HG02938 (cell line): ENCODE results near the gene SAFB.
"Not testable (repeated sequence)": the region's sequence is repeated elsewhere in the genome, so short reads cannot be mapped to it uniquely, and the experiment has no call there.

Experiments used
- ATAC-seq: cut with Tn5 transposase; IDR thresholded peaks from one replicate; pipeline ENCODE4 v1.9.1; 2021; ENCODE audit warnings: mild to moderate bottlenecking, moderate library complexity; ENCODE audit not compliant: unreplicated experiment

Gene SAFB

DNA sequence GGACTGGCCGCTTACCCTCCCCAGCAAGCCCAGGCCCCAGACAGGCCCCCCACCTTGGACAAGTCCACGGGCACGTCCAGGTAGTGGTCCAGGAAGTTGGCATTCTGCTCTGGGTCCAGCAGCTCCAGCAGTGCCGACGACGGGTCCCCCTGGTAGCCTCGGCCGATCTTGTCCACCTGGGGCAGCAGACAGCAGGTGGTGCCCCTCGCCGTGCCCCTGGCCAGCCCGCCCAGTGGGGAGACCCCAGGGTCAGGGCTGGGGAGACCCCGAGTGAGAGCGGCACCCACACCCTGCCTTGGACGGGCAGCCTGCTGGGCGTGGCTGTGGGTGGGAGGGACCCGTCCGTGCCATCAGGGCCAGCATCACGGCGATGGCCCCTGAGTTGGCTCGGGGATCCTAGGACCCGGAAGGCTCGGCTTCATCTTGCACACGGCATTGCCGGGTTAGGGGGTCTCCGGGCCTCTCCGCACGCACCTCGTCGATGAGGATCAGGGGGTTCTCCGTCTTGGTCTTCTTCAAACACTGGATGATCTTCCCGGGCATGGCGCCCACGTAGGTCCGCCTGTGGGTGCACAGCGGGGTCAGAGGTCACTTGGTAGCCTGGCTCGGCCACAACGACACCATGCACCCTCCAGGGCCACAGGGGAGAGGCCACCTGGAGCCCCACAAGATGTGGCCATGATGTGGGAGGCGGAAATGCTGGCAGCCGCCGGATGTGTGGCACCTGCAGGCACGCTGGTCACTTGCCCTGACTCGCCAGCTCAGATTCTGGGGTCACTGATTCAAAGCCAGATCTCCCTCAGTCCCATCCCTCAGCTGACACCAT is 73.5 kb downstream of the SAFB start:
- no peak for ATAC-seq

DNA sequence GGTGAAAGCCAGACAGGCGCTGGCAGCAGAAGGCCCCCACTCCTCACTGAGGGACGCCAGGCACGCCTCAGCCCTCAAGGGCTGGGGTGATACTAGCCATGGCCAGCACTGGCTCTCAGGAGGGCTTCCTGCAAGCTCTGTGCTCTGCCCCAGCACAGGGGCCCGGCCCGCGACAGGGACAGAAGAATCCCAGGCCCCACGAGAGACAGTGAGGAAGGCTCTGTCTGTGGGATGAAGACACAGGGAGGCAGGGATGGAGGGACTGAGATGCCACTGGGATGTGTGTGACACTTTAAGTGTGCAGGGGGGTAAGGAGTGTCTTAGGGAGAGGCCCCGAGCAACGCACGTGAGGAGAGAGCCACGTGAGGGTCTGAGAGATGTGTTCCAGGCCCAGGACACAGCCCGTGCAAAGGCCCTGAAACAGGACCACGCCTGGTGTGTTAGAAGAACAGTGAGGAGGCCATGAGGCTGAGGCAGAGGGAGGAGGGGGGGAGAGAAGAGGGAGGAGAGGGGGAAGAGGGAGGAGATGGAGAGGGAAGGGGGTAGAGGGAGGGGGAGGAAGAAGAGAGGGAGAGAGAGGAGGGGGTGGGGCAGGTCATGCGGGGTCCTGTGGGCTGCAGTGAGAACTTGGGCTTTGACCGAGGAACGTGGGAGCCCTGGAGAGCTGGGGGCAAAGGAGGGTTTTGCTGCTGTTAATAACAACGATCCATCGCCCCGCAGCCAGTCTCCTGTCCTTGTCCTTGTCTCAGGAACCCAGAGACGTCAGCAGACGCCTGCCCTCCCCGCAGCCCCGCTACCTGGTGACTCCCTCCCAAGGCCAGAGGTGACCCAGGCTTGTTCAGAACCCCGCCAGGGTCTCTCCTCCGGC is 74.4 kb downstream of the SAFB start:
- ATAC-seq: no peak

DNA sequence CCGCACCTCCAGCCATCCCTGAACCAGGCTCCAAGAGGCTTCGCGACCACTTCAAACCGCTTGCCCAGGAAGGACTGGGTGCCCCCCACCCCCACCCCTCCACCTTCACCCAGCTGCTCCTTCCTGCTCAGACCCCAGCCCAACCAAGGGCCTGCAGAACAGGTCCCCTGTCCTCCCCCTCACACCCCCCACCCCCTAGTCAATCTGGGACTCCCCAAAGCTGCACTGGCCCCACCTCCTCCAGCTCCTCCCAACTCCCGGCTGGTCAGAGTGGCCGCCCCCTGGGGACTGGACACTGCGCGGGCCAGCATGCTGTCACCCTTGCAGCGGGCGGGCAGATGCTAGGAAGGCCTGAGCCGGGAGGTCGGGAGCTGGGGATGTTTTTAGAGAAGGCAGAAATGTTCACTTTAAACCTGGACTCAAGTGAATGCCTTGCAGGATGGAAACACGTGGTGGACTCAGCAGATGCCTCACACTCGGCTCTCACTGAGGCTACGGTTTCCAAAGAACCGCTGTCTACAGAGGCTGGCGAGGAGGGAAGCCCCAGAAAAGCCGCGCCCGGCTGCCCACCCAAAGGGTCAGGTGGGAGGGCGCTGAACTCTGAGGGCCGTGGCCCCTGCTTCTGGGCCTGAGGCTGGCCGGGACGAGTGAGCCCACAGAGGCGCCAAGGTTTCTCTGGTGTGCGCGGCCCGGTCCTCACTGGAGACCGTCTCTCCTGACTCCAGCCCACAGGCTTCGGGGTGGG is 75.2 kb downstream of the SAFB start:
- no peak for ATAC-seq

DNA sequence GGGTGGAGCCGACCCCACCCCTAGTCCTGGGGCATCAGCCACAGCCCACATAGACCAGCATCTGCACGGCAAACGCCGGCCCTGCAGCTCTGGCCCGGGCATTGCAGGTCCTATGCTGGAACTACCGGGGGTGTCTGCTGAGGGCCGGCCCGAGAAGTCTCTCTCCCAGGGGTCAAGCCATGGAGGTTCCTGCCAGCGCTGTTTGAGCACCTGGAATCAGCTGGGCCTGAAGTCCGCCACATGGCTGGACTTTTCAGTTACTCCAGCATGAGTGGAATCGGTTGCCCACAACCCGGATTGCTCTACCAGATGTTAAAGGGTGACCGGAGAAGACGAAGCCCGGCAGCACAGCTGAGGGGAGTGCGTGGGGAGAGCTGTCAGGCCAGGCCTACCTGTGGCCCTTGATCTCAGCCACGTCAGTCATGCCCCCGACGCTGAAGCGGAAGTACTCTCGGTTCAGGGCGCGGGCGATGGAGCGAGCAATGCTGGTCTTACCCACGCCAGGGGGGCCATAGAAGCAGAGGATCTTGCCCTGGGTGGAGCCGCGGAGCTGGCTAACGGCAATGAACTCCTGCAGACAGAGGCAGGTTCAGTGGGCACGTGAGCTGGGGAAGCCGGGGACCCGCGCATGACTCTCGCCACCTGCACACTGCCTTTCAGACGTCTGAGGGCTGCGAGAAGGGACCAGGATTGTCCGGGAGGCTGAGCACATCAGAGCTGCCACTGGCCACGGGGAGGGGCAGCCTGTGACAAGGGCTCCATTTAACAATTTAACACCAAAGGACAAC is 75.9 kb downstream of the SAFB start:
- ATAC-seq: no peak

DNA sequence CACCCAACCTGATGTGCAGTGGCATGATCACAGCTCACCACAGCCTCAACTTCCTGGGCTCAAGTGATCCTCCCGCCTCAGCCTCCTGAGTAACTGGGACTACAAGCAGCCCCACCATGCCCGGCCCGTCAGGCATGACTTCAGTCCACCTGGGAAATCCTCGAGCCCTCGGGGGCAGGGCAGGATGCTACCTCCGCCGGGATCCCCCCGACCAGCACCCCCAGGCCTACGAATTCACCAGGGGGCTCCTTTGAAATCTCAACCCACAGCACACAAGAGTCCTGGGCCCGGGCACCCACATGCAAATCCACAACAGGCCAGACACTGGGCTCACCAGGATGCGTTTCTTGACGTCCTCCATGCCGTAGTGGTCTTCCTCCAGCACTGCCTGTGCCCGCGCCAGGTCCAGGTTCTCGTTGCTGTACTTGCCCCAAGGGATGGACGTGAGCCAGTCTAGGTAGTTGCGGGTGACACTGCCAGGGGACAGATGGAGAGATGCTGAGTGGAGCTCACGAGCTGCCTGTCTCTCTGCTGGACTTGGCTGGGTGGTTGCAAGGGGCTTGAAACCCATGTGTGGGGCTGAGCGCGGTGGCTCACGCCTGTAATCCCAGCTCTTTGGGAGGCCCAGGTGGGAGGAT is 77.7 kb downstream of the SAFB start:
- no peak for ATAC-seq

DNA sequence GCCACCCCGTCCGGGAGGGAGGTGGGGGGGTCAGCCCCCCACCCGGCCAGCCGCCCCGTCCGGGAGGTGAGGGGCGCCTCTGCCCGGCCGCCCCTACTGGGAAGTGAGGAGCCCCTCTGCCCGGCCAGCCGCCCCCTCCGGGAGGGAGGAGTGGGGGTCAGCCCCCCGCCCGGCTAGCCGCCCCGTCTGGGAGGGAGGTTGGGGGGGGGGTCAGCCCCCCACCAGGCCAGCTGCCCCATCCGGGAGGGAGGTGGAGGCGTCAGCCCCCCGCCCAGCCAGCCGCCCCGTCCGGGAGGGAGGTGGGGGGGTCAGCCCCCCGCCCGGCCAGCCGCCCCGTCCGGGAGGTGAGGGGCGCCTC is 79.1 kb downstream of the SAFB start:
- ATAC-seq: not testable (repeated sequence)

DNA sequence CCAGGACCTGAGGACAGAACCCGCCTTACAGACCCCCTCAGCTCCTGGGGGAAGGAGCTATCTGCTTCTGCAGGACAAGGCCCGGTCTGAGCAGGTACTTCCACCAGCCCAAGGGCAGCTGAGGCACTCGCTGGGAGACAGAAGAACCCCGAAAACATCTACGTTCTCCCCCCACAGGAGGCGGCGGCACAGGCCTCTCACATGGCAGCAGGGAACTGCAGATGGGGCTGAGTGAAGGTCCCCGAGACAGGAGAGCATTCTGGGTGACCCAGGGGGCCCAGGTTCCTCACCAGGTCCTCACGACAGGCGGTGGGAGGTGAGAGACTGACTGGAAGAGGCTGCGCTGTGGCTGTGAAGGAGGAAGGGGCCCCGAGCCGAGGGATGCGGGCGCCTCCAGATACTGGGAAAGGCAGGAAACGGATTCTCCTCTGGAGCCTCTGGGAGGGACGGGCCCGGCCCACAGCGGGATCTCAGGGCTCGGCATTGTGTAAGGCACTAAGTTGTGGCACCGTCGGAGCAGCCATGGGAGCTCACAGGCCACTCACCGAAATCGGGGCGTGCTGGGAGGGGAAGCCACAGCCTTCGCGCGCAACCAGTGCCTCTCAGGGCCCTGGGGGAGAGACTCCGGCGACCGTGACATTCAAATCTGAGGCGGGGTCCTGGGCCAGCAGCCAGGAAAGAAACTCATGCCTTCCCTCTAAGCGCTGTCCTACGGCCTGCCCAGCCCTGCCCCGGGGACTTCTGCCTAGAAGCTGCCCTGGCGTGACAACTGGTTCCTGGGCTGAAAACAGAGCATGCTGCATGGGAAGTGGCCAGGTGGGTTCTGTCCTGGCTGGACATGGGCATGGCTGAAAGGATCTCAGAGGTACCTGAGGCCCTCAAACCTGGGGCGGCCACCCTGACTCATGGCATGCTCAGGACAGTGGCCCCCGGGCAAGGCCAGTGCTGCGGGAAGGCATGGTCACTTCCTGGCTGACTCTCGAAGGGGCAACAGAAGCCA is 81.2 kb downstream of the SAFB start:
- no peak for ATAC-seq

DNA sequence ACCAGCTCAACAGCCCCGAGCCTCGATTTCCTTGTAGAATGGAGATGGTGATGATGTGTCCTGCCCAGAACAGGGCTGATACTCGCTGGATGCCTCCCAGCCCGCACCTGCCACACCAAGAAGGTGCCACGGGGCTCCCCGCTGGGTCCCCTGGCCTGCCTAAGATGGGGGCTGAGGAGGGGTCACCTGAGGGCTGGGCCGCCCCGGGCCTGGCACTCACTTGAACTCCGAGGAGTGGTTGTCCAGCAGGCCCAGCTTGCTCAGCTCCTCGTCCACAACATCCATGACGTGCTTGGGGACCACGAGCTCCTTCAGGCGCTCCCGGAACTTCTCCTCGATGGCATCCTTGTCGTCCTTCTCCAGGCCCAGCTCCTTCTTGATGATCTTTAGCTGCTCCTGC is 82.7 kb downstream of the SAFB start:
- no peak for ATAC-seq

DNA sequence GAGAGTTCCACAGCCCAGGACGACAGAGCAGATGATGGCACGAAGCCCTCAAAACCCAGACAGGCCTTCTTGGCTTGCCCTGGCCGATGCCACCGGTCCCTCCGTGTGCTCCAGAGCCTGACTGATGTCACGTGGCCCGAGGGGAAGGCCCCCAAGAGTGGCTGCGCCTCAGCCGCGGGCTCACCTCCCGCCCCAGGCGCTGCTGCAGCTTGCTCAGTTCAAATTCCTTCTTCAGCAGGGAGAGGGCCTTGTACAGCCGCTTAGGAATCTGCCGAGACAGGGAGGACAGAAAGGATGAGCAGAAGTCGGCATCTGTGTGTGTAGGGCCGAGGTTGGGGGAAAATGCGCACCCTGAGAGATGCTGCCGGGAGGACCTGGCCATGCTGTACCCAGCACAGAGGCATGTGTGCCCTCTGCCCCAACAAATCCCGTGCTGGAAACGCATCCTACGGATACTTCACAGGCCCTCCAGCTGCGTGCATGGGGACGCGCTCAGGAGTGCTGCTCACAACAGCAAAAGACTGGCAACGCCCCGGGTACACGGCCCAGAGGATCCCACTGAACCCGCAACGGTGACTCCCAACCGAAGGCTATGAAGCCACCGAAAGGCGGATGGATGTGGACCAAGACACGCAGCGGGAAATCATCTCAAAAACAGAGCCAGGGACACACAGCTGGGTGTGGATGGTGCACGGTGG is 84.1 kb downstream of the SAFB start:
- ATAC-seq: no peak

DNA sequence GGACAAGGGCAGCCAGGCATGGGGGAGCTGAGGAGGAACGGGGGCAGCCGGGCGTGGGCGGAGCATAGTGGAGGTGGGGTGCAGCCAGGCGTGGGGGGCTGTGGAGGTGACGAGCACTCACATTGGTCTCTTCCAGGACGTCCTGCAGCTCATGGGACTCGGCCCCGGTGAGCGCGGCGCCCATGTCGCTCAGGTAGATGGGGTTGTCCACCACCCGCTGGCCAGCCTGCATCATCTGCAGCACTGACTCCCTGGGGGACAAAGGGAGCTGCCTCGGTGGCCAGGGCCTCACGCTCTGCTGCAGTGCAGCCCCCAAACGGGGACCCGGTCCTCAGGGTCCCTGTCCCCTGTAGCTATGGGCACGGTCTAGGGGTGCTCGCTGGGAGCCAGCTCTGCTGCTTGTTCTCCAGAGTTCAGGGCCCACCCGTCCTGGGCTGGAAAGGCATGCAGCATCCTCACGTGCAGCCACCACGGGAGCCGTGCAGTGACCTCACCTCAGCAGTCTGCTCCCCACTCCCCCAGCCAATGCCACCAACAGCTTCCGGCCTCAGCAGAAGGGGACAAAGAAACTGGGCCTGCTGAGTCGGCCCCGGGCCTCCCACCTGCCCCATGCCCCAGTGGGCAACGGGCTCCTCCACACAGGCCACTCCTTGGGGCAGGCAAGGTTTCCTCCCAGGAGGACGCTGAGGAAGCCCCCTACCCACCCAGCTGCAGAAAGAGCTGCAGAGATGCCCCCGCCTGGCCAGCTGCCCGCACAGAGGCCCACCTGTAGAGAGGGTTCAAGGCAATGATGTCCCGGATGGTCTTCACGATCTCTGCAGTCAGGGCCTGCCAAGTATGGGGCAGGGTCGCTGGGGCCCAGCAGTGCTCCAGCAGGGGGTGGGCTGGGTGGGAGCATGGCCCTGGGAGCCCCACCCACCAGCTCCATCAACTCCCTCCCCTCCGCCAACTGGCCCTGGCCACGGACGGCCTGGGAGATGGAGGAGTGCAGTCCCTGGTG is 85.0 kb downstream of the SAFB start:
- ATAC-seq: no peak

DNA sequence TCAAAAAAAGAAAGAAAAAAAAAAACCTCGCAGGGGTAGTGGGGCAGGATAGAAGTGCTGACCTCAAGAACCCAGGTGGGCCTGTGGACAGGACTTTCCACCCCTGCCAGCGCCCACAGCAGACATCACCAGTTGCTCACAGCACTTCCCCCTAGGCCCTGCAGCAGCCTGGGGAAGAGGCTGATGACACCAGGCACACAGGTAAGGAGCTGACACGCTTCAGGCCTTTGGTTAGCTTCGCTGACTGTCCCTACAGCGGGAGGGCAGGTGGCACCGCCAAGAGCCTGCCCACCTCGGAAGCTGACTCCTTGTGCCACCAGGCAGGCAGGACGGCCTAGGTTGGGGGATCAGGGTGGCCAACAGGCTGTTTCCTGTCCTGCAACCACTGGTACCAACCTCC is 88.1 kb downstream of the SAFB start:
- no peak for ATAC-seq

DNA sequence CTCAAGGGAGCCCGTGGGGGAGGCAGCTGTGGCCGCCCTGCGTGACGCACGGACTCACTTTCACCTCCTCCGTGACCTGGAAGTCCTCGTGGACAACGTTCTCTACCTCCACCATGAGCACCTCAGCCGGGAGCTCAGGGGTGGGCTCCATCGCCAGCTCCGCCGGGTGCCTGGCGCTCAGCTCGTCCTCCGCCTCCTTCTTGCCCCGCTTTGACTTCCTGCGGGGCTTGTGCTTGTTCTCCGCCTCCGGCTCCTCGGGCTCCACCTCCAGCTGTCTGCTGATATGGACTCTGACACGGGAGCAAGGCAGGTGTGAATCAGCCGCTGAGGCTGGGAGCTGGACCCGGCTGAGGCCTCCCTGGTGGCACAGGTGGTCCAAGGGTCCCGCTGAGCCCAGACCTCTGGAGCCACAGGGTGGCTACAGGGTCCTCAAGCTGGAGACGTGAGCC is 88.9 kb downstream of the SAFB start:
- ATAC-seq: no peak

DNA sequence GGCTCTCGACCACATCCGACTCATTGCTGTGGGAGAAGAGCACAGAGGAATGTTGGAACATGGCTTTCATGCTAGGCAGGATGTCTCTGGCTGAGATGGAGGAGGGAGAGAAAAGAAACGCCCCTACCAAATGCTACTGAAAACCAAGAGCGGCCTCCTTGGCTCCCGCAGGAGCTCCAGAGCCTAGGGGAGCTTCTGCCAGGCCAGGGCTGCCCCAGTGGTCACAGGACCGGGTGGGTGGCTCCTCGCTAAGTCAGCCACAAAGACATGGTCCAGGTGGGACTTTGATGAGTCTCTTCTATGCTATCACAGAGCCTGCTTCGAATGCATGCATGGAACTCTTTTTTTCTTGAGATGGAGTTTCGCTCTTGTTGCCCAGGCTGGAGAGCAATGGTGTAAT is 90.3 kb downstream of the SAFB start:
- ATAC-seq: no peak

DNA sequence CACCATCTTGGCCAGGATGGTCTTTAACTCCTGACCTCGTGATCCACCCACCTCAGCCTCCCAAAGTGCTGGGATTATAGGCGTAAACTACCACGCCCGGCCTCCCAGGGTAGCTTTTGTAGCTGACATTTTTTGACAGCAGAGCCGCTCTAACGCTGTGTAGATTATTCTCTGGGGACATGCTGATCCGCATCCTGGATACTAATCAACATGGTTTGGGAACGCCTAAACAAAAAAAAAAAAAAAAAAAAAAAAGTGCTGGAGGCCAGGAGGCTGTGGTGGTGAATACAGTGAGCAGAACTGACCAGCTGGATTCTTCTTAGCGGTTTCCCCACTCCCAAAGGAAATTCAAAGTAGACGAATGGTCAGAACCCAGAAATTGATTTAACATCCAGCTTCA is 91.9 kb downstream of the SAFB start:
- no peak for ATAC-seq

DNA sequence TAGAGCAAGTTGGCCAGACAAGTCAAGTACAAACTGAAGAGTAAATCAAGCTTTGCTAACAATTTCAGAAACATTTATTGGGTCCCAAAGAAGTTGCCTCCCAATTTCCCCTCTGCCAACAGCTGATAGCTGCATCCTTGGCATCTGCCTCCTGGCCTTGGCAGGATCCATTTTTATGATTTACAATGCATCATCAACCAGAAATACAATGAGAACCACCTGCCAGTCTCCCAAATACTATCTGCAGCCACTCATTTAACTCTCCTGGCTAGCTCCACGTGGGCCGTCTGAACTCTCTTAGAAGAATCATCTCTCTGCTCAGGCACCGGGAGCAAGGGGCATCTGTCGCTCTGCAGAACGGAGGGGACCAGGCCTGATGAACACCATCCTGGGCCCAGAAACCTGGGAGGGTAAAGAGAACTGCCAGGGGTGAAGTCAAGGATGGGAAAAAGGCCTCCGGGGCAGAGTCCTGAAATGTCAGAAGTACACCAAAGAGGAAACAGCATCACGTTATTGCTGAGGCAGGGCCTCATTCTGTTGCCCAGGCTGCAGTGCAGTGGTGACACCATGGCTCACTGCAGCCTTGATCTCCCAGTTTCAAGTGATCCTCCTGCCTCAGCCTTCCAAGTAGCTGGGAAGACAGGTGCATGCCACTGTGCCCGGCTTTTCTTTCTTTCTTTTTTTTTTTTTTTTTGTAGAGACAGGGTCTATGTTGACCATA is 94.5 kb downstream of the SAFB start:
- ATAC-seq: no peak
